ENCODE results near the gene OXNAD1. TPM values are rescaled to one million over a fixed set of nuclear protein-coding genes. Genes with fewer than 3 reads are reported as not detected.
A peak's percentile ranks its signal among the peaks of the same experiment; 100 is the strongest.

Gene OXNAD1
- total and polyA plus RNA-seq, 2 of the 13 experiments (the other 11 are each of a cell fraction or from before 2014, with no cell fraction given), result 9.9 to 18.8 TPM

- TF ChIP-seq SOX13 (IDR thresholded peaks at IDR 0.05), result no peak
- TF ChIP-seq SOX13 (CRISPR knock-in tag; conservative IDR thresholded peaks at IDR 0.05 in 1 of 2, IDR thresholded peaks at IDR 0.05 in 1 of 2), result peak in 1 of 2 experiments; percentile 13; a peak in 1 of 4 replicates
- TF ChIP-seq GATAD1 (CRISPR knock-in tag; IDR thresholded peaks at IDR 0.05), result 0 out of 2 replicates have a peak, but pooled peaks have one; percentile 37
- TF ChIP-seq ZNF816 (CRISPR knock-in tag; IDR thresholded peaks at IDR 0.05; ENCODE audit: borderline replicate concordance), result no peak
- TF ChIP-seq, protein P1, sequence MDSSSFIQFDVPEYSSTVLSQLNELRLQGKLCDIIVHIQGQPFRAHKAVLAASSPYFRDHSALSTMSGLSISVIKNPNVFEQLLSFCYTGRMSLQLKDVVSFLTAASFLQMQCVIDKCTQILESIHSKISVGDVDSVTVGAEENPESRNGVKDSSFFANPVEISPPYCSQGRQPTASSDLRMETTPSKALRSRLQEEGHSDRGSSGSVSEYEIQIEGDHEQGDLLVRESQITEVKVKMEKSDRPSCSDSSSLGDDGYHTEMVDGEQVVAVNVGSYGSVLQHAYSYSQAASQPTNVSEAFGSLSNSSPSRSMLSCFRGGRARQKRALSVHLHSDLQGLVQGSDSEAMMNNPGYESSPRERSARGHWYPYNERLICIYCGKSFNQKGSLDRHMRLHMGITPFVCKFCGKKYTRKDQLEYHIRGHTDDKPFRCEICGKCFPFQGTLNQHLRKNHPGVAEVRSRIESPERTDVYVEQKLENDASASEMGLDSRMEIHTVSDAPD (CRISPR knock-in tag; IDR thresholded peaks at IDR 0.05), result no peak
- 0 out of 2 replicates have a peak, but pooled peaks have one; percentile 15 for TF ChIP-seq BORCS8-MEF2B (CRISPR knock-in tag; IDR thresholded peaks at IDR 0.05)
- TF ChIP-seq PHF8 (CRISPR knock-in tag; IDR thresholded peaks at IDR 0.05), result no peak; the same call in 1 of the 2 replicates
- TF ChIP-seq LRRFIP1 (CRISPR knock-in tag; conservative IDR thresholded peaks at IDR 0.05), result no peak
- TF ChIP-seq, protein P2, sequence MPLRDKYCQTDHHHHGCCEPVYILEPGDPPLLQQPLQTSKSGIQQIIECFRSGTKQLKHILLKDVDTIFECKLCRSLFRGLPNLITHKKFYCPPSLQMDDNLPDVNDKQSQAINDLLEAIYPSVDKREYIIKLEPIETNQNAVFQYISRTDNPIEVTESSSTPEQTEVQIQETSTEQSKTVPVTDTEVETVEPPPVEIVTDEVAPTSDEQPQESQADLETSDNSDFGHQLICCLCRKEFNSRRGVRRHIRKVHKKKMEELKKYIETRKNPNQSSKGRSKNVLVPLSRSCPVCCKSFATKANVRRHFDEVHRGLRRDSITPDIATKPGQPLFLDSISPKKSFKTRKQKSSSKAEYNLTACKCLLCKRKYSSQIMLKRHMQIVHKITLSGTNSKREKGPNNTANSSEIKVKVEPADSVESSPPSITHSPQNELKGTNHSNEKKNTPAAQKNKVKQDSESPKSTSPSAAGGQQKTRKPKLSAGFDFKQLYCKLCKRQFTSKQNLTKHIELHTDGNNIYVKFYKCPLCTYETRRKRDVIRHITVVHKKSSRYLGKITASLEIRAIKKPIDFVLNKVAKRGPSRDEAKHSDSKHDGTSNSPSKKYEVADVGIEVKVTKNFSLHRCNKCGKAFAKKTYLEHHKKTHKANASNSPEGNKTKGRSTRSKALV (CRISPR knock-in tag; IDR thresholded peaks at IDR 0.05), result 0 out of 2 replicates have a peak, but pooled peaks have one; percentile 19
- no peak for TF ChIP-seq E2F5 (CRISPR knock-in tag; conservative IDR thresholded peaks at IDR 0.05)
- TF ChIP-seq, protein P3, sequence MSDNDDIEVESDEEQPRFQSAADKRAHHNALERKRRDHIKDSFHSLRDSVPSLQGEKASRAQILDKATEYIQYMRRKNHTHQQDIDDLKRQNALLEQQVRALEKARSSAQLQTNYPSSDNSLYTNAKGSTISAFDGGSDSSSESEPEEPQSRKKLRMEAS (IDR thresholded peaks at IDR 0.05), result peak; percentile 70
- no peak for TF ChIP-seq ZFP90 (CRISPR knock-in tag; IDR thresholded peaks at IDR 0.05; ENCODE audit: borderline replicate concordance)
- TF ChIP-seq THAP9 (CRISPR knock-in tag; IDR thresholded peaks at IDR 0.05; ENCODE audit: borderline replicate concordance), result 0 out of 2 replicates have a peak, but pooled peaks have one; percentile 56
- peak; percentile 16 for TF ChIP-seq ASH2L (IDR thresholded peaks at IDR 0.05; ENCODE audit: insufficient read length, low read depth, low read length)
Measured at GRCh38 chr3:16247282-16248061, 17.5 kb upstream of the OXNAD1 start (continued).

Measured in HepG2 (cell line).